Adipose tissue (tissue), 3 donors: ENCODE data around the gene TIMM13. TPM values are rescaled to one million over a fixed set of nuclear protein-coding genes. Genes with fewer than 3 reads are reported as not detected.
"Not testable (repeated sequence)": the region's sequence is repeated elsewhere in the genome, so short reads cannot be mapped to it uniquely, and the experiment has no call there.

Source experiments
- H3K27ac ChIP-seq: one replicate; pipeline ENCODE4 v1.5.1; 2013; ENCODE audit warnings: low read depth, low read length
- WGBS, 3 donors: extraction: QIAGEN DNeasy Blood & Tissue Kit; methylation state at CpG; one replicate each; pipeline ENCODE4 v1.1.7; 2013; 5-methylcytosine and 5-hydroxymethylcytosine counted together
- polyA plus RNA-seq, 3 donors: library from polyadenylated mRNA; stranded (reverse); fragments of 200-250 nt; gene quantifications; one replicate each; pipeline ENCODE4 v1.2.3, GENCODE V29; 2013
- donor health status: healthy with polysubstance abuse.
- donor health status: Bipolar disorder and iron deficiency.
- donor health status: healthy.

The TIMM13 gene
- polyA plus RNA-seq, 3 donors = 69.4 to 96.4 (median 87.4) TPM

DNA sequence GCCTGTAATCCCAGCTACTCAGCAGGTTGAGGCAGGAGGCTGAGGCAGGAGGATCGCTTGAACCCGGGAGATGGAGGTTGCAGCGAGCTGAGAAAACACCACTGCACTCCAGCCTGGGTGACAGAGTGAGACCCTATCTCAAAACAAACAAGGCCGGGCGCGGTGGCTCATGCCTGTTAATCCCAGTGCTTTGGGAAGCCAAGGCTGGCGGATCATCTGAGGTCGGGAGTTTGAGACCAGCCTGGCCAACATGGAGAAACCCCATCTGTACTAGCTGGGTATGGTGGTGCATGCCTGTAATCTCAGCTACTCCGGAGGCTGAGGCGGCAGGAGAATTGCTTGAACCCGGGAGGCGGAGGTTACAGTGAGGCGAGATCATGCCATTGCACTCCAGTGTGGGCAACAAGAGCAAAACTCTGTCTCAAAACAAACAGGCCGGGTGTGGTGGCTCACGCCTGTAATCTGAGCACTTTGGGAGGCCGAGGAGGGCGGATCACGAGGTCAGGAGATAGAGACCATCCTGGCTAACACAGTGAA lies 32.0 kb downstream of the TIMM13 start:
- H3K27ac ChIP-seq = not testable (repeated sequence)
- 87 to 89% (median 89%) methylated on average over 18 of the region's 18 CpGs for WGBS, 3 donors

DNA sequence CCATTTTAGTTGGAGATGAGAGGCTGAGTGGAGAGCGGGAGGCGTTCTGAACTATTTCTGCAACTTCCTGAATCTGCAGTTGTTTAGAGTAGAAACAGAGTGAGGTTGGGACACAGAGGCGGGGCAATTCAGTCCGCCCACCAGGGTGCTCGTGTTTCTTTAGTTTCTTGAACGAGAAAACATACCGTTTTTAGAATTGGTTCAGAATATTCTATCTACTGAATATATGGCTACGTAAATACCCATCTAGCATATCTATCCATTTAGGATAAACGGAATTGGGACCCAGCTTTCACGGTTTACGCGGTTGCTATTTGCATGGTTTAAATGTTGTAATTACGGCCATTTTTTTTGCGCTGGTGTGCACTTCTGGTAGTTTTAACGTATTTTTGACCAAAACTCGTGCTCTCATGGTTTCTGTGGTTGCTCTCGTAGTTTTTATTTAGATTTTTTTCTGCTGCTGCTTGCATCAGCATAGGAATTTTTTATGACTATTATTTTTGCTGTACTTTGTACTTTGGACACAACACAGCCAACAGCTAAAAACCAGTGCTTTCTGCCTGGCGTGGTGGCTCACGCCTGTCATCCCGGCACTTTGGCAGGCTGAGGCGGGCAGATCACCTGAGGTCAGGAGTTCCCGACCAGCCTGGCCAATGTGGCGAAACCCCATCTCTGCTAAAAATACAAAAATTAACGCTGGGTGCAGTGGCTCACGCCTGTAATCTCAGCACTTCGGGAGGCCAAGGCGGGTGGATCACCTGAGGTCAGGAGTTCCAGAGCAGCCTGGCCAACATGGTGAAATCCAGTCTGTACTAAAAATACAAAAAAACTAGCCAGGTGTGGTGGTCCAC lies 32.7 kb downstream of the TIMM13 start:
- H3K27ac ChIP-seq = no peak overlapping the region
- 44 to 61% (median 54%) methylated on average over 27 of the region's 27 CpGs for WGBS, 3 donors

DNA sequence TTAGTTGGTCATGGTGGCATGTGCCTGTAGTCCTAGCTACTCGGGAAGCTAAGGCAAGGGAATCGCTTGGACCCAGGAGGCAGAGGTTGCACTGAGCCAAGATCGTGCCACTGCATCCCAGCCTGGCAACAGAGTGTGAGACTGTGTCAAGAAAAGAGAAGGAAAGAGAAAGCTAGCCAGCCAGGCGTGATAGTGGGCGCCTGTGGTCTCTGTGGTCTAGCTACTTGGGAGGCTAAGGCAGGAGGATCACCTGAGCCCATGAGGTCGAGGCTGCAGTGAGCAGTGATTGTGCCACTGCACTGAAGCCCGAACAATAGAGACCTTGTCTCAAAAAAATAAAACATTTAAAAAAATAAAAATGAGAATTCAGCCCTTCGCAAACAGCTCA lies 33.3 kb downstream of the TIMM13 start:
- no peak overlapping the region for H3K27ac ChIP-seq
- 53 to 80% (median 61%) methylated on average over 8 of the region's 8 CpGs for WGBS, 3 donors

DNA sequence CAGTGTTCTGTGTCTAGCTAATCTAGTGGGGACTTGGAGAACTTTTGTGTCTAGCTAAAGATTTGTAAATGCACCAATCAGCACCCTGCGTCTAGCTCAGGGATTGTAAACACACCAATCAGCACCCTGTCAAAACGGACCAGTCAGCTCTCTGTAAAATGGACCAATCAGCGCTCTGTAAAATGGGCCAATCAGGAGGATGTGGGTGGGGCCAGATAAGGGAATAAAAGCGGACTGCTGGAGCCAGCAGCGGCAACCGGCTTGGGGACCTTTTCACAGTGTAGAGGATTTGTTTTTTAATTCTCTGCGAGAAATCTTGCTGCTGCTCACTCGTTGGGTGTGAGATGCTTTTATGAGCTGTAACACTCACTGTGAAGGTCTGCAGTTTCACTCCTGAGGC lies 34.5 kb downstream of the TIMM13 start:
- 69 to 79% (median 78%) methylated on average over 8 of the region's 8 CpGs for WGBS, 3 donors
- not testable (repeated sequence) for H3K27ac ChIP-seq

DNA sequence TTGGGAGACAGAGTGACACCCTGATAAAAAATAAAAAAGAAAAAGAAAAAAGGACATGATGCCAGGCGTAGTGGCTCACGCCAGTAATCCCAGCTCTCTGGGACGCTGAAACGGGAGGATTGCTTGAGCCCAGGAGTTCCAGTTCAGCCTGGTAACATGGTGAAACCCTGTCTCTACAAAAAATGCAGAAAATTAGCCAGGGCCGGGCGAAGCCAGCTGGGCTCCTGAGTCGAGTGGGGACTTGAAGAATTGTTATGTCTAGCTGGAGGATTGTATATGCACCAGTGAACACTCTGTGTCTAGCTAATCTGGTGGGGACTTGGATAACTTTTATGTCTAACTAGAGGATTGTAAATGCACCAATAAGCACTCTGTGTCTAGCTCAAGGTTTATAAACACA lies 35.0 kb downstream of the TIMM13 start:
- H3K27ac ChIP-seq = no peak overlapping the region
- WGBS, 3 donors = 63 to 71% (median 63%) methylated on average over 7 of the region's 7 CpGs

DNA sequence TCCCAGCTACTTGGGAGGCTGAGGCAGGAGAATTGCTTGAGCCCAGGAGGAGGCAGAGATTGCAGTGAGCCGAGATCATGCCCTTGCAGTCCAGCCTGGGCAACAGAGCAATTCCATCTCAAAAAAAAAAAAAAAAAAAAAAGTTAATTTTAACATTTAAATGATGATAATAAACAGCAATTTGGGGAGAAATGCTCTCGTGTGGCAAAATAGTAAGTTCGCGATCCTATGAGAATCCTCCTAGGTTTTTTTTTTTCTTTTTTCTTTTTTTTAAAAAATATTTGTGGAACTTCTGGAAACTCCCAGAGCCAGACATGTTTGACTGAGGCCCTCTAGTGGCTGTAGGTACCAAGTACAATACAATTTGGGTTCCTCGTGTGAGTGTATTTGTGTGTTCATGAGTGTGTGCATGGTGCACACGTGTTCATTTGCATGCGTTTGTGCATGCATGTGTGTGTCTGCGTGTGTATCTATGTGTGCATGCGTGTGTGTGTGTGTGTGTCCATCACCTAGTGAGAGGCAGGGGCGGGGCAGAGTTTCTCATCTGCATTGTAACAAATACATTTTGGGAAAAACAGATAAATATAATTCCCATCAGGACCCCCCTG lies 36.2 kb downstream of the TIMM13 start:
- 6 to 9% (median 6%) methylated on average over 10 of the region's 10 CpGs for WGBS, 3 donors
- no peak overlapping the region for H3K27ac ChIP-seq

DNA sequence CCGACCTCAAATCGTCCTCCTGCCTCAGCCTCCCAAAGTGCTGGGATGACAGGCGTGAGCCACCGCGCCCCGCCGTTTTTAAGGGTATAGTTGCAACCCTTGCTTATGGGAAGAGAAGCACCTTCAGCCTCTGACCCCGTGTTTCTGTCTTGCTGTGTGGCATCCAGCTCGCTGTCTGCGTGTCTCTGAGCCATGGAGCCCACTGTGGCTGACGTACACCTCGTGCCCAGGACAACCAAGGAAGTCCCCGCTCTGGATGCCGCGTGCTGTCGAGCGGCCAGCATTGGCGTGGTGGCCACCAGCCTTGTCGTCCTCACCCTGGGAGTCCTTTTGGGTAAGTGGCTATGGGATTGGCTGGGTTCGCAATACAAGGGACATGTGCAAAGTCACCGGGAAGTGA lies 37.8 kb downstream of the TIMM13 start:
- no peak overlapping the region for H3K27ac ChIP-seq
- WGBS, 3 donors = 81 to 87% (median 84%) methylated on average over 21 of the region's 21 CpGs

DNA sequence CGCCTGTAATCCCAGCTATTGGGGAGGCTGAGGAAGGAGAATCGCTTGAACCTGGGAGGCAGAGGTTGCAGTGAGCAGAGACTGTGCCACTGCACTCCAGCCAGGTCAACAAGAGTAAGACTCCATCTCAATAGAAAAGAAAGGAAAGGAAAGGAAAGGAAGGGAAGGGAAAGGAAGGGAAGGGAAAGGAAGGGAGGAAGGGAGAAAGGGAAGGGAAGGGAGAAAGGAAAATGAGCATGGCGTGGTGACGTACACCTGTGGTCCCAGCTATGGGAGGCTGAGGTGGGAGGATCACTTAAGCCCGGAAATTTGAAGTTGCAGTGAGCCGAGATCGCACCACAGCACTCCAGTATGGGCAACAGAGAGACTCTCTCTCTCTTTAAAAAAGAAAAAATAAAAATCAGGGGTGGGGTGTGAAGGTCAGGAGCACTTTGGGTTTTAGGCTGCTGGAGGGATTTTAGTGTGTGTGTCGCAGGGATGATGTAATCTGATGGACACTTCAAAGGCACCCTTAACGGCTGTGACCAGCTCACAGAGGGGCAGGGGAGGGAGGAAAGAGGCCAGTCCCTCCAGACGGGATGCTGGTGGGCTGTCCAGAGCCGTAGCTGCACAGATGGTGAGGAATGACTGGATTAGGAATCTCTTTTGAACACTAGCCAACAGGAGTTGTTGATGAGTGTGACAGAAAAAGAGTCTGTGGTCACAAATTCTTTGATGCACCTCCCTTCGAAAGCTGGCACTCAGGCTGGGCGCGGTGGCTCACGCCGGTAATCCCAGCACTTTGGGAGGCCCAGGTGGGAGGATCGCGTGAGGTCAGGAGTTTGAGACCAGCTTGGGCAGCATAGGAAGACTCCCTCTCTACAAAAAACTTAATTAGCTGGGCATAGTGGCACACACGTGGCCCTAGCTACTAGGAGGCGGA lies 39.8 kb downstream of the TIMM13 start:
- WGBS, 3 donors = 74 to 78% (median 74%) methylated on average over 20 of the region's 20 CpGs
- H3K27ac ChIP-seq = no peak overlapping the region

DNA sequence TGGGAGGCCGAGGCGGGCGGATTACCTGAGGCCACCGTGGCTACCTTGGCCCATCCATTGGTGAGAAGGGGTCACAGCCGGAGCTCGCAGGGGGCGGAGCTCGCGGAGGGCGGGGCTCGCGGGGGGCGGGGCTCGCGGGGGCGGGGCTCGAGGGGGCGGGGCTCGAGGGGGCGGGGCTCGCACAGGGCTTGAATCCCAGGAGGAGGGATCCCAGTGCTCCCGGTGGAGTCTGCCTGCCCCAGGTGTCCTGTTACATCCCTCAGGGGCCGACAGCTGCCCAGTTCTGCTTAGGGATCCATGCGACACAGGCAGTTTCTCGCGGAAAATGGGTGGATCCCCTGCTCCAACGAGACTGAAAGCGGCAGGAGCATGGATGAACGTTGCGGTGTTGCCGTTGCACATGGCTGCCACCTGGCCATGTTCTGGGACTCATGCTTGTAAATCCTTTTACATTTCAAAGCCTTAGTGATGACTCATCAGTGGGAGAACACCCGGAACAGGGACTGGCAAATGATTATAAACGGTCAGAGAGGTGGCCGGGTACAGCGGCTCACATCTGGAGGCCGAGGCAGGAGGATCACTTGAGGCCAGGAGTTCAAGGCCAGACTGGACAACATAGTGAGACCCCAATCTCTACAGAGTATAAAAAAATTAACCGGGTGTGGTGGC lies 42.2 kb downstream of the TIMM13 start:
- 21 to 25% (median 25%) methylated on average over 30 to 37 of the region's 37 CpGs for WGBS, 3 donors

DNA sequence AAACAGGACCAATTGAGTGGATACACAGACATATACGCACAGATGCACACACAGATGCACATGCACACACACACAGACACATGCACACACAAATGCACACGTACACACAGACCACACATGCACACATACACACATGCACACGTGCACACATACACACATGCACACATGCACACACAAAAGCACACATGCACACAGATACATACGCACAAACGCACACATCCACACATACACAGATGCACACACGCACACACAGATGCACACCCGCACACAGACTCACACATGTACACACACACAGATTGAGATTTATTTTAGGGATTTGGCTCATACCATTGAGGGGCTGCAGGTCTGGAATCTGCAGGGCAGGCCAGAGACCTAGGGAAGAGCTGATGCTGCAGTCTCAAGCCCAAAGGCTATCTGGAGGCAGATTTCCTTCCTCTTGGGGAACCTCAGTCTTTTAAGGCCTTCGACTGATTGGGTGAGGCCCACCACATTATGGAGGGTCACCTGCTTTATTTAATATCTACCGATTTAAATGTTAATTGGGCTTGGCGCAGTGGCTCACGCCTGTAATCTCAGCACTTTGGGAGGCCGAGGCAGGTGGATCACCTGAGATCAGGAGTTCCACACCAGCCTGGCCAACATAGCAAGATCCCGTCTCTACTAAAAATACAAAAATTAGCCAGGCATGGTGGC lies 44.7 kb downstream of the TIMM13 start:
- H3K27ac ChIP-seq = no peak overlapping the region
- WGBS, 3 donors = 85 to 89% (median 89%) methylated on average over 13 of the region's 13 CpGs

More for the DNA sequence above, 42.2 kb downstream of the TIMM13 start:
- no peak overlapping the region for H3K27ac ChIP-seq

DNA sequence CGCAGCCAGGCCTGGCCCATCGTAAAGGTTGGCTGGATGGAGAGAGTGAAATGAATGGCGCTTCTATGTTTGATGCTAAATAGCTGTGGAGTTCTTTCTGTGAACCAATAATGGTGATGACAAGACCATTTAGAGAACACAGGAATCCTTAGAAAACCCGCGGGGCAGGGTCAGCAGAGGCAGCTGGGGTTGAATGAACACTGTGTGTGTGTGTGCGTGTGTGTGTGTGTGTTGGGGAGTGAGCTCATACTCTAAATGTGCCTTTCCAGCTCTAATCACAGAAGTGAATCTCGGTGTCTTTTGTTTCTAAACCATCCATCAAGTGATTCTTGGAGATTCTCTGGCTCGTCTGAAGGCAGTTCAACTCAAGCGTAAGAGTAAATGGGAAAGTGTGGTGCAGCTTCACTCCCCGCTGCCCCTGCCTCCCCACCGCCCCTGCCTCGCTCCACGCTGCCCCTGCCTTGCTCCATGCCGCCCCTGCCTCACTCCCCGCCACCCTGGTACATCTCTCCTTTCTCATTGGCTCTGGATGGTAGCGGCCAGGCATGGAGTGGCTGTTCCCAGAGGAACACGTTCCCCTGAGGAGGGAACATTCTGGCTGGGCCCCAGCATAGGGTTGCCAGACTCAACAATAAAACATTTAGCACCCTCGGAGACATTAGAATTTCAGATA lies 46.1 kb downstream of the TIMM13 start:
- H3K27ac ChIP-seq = no peak overlapping the region
- WGBS, 3 donors = 52 to 69% (median 68%) methylated on average over 18 of the region's 18 CpGs

DNA sequence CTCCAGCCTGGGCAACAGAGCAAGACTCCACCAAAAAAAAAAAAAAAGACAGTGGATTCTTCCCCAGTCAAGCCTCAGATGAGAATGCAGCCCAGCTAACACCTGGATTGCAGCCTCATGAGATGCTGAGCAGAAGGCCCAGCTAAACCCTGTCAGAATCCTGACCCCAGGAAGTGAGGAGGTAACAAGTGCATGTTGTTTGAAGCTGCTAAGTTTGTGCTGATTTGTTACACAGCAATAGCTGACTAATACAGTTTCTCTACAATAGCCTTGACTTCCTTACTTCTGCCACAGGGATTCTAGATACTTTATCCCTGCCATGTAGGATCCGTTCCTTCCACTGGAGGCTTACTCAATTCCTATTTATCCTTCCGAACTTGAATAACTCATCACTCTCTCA lies 46.8 kb downstream of the TIMM13 start:
- H3K27ac ChIP-seq = no peak overlapping the region
- 85 to 91% (median 88%) methylated on average over 2 of the region's 2 CpGs for WGBS, 3 donors

DNA sequence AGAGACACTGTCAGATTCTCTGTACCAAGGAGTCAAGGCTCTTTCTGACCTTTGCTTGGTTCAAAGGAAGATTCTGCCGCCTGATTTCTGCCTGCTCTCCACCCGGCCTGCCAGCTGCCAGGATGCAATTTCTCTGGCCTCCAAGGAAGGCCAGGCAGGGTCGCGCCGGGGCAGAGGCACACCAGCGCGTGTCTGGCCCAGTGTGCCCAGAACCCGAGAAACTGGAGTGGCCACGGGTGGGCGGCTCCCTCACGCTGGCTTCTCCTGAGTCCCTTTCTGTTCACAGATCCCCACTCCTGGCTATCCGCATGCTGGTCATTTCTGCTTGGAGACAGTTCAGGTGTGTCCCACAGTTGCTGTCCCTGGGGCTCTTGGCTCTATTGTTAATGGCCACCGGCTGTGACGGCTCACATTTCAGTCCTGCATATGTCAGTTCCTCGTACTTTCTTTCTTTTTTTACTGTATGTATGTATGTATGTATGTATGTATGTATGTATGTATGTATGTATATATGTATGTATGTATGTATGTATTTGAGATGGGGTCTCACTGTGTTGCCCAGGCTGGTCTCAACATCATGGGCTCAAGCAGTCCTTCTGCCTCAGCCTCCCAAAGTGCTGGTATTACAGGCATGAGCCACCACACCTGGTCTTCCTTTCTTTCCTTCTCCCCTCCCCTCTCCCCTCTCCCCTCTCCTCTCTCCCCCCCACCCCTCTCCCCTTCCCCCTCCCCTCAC lies 50.4 kb downstream of the TIMM13 start:
- H3K27ac ChIP-seq = no peak overlapping the region
- WGBS, 3 donors = 69 to 79% (median 75%) methylated on average over 15 of the region's 15 CpGs
